Esophagus squamous epithelium (tissue), 5 donors: ENCODE measurements around the gene RPGRIP1L. TPM values are rescaled to one million over a fixed set of nuclear protein-coding genes. Genes with fewer than 3 reads are reported as not detected.

Experiments
- DNase-seq: peaks from one replicate; lab custom pipeline; 2025; lab: John Stamatoyannopoulos, UW
- H3K27ac ChIP-seq, 4 donors: fragments of 200-600 bp; sonication (generic); one replicate each; pipeline ENCODE4 v1.5.1; 2016 to 2019; ENCODE audit warnings: mild to moderate bottlenecking in 1 of 4
- H3K27me3 ChIP-seq, 4 donors: fragments of 200-600 bp; sonication (generic); 1 replicate in 3 of 4; 2 replicates in 1 of 4; pipeline versions ENCODE4 v1.5.1 to v1.6.0; 2017 to 2021; ENCODE audit warnings: antibody characterized with exemption in 1 of 4
- H3K36me3 ChIP-seq, 3 donors: fragments of 200-600 bp; sonication (generic); one replicate each; pipeline ENCODE4 v1.5.1; 2016 to 2019
- H3K4me1 ChIP-seq, 3 donors: fragments of 200-600 bp; sonication (generic); one replicate each; pipeline ENCODE4 v1.5.1; 2017 to 2019
- H3K4me3 ChIP-seq, 4 donors: fragments of 200-600 bp; sonication (generic); 1 replicate in 3 of 4; 2 replicates in 1 of 4; pipeline ENCODE4 v1.5.1; 2016 to 2019; ENCODE audit warnings: mild to moderate bottlenecking in 2 of 4, moderate library complexity in 1 of 4
- H3K9me3 ChIP-seq, 3 donors: fragments of 200-600 bp; sonication (generic); one replicate each; pipeline ENCODE4 v1.5.1; 2016 to 2019
- CTCF ChIP-seq, 6 experiments: fragments of 450-650 bp in 4 of 6; fragments of 200-600 bp in 2 of 6; sonication (generic) in 2 of 6; IDR thresholded peaks; one replicate each; pipeline ENCODE4 v1.5.1; 2016 to 2019; ENCODE audit warnings: antibody characterized with exemption in 6 of 6, mild to moderate bottlenecking in 4 of 6, moderate library complexity in 4 of 6
- POLR2A ChIP-seq, 4 donors: fragments of 450-650 bp; IDR thresholded peaks; one replicate each; pipeline ENCODE4 v1.6.1; 2017; ENCODE audit warnings: antibody characterized with exemption in 4 of 4, mild to moderate bottlenecking in 4 of 4, moderate library complexity in 3 of 4
- WGBS, 2 donors: methylation state at CpG; one replicate each; pipeline ENCODE4 v1.1.5; 2018; 5-methylcytosine and 5-hydroxymethylcytosine counted together
- intact Hi-C: fragments of 100-400 bp; cut with DNase I; formaldehyde crosslinking; loops from one replicate; pipeline ENCODE4 v1.15.0; 2022
- total RNA-seq, 4 donors: library from RNA; depleted of rRNA; stranded (reverse); fragments of >200 nt; gene quantifications; one replicate each; pipeline ENCODE4 v1.1.0, GENCODE V29; 2016
- donor health status: DM: yes; HTN: yes; CAD: no.

The RPGRIP1L gene
- total RNA-seq, 4 donors from 2014 or later, result 1.2 to 3.9 (median 3.7) TPM

DNA sequence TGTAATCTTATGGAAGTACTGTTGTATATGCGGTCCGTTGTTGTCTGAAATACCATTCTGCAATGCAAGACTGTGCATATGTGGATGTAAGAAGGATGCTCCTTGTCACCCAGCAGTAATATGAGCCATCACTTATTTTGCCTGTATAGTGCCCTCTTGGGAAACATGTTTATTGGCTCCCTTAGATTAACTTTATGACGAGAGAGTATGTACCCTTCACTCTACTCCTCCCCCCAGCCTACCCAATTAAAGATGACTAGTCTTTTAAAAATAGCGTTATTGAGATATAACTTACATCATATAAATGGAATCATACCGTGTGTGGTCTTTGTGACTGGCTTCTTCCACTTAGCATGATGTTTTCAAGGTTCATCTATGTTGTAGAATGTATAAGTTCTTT lies 33.9 kb upstream of the RPGRIP1L start:
- Histone ChIP-seq H3K36me3 (no peaks in the 10 kb centered on the region), H3K4me3 (no peak overlapping the region), H3K27me3 (no peaks in the 10 kb centered on the region), H3K27ac (no peak overlapping the region), H3K4me1 (peaks cover 0 to 22% (median 3%) of the 10 kb centered on the region in 3 donors), H3K9me3 (no peaks in the 10 kb centered on the region)
- no peak for DNase-seq
- 89 to 96% methylated on average over 5 of the region's 5 CpGs for WGBS, 2 donors
- TF ChIP-seq CTCF (IDR thresholded peaks at IDR 0.05) (no peak), POLR2A (IDR thresholded peaks at IDR 0.05) (no peak)
- intact Hi-C loops, result no loop called here

DNA sequence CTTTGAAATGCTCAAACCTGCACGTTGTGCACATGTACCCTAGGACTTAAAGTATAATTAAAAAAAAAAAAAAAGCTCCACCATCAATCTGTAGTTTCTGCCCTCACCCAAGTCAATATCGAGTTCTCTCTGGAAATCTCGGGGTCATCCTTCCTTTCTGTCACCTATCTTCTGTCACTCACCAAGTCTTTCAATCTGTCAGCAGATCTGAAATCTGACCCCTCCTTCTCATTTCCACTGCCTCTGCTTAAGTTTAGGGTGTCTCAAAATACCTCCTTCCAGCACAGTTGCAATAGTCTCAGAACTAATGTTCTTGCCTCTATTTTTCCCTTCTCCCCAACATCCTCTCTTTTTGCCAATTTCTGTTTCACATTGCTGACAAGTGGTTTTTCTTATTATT lies 32.6 kb upstream of the RPGRIP1L start:
- TF ChIP-seq POLR2A (IDR thresholded peaks at IDR 0.05) (no peak), CTCF (IDR thresholded peaks at IDR 0.05) (no peak)
- no peak for DNase-seq
- no peaks in the 10 kb centered on the region for H3K36me3 ChIP-seq
- H3K9me3 ChIP-seq, result no peaks in the 10 kb centered on the region
- 86 to 88% methylated on average over 3 of the region's 3 CpGs for WGBS, 2 donors
- no peak overlapping the region for H3K4me3 ChIP-seq
- H3K27me3 ChIP-seq, result no peaks in the 10 kb centered on the region
- intact Hi-C loops, result no loop called here
- peaks cover 0 to 17% (median 0%) of the 10 kb centered on the region in 3 donors for H3K4me1 ChIP-seq
- no peak overlapping the region for H3K27ac ChIP-seq

DNA sequence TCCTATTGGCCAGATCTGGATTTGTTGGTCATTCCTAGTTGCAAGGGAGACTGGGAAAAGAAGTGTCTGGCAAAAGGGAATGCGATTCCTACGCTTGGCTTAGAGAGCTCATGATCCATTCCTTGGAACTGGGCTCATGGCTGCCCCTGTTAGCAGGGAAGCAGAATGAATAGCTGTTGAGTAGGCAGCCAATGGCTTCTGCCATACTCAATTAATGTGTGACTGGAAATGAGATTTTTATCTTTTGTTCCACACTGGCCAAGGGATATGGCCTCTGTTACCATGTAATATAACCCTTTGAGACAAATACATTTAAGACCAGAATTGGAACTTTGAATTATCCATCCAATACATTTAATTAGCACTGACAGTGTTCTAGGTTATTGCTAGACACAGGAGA lies 31.2 kb upstream of the RPGRIP1L start:
- Histone ChIP-seq H3K9me3 (no peaks in the 10 kb centered on the region), H3K27me3 (no peaks in the 10 kb centered on the region), H3K27ac (no peak overlapping the region), H3K4me1 (peaks cover 0 to 14% (median 0%) of the 10 kb centered on the region in 3 donors), H3K4me3 (no peak overlapping the region), H3K36me3 (no peaks in the 10 kb centered on the region)
- no peak for DNase-seq
- 94% methylated on average over 2 of the region's 2 CpGs for WGBS, 2 donors
- intact Hi-C loops, result no loop called here
- TF ChIP-seq POLR2A (IDR thresholded peaks at IDR 0.05), result no peak
- TF ChIP-seq CTCF (IDR thresholded peaks at IDR 0.05), result no peak

GRCh38 chr16:53732296-53732929 lies 28.8 kb upstream of the RPGRIP1L start:
- 21 to 45% methylated on average over 3 to 4 of the region's 4 CpGs for WGBS, 2 donors
- no peak overlapping the region for H3K27ac ChIP-seq
- intact Hi-C loops, result no loop called here
- H3K27me3 ChIP-seq, result no peaks in the 10 kb centered on the region
- H3K4me1 ChIP-seq, result peaks cover 0 to 14% (median 0%) of the 10 kb centered on the region in 3 donors
- no peak for TF ChIP-seq POLR2A (IDR thresholded peaks at IDR 0.05)
- no peak for TF ChIP-seq CTCF (IDR thresholded peaks at IDR 0.05)
- H3K9me3 ChIP-seq, result no peaks in the 10 kb centered on the region
- H3K36me3 ChIP-seq, result no peaks in the 10 kb centered on the region
- H3K4me3 ChIP-seq, result no peak overlapping the region
- no peak for DNase-seq

DNA sequence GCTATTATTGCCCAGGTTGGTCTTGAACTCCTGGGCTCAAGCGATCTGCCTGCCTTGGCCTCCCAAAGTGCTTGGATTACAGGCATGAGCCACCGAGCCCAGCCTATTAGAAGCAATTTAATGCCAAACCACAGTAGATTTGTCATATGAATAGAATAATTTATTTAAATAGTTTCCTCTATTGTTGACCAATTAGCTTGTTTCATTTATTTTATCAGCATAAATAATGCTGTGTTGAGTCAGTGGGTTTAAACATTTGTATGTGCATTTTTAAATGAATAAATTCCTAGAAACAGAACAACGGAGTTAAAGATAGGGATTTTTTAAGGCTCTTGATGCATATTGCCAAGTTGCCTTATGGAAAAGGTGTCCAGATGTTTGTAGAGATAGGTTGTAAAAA lies 27.0 kb upstream of the RPGRIP1L start:
- Histone ChIP-seq H3K9me3 (no peaks in the 10 kb centered on the region), H3K27me3 (no peaks in the 10 kb centered on the region), H3K36me3 (no peaks in the 10 kb centered on the region), H3K4me1 (peaks cover 0 to 26% (median 6%) of the 10 kb centered on the region in 3 donors), H3K27ac (no peak overlapping the region), H3K4me3 (no peak overlapping the region)
- TF ChIP-seq CTCF (IDR thresholded peaks at IDR 0.05) (no peak), POLR2A (IDR thresholded peaks at IDR 0.05) (no peak)
- intact Hi-C loops, result no loop called here
- DNase-seq, result no peak
- WGBS, 2 donors, result 80 to 86% methylated on average over 3 of the region's 3 CpGs
